ENCODE results near the gene SUSD4.

SUSD4 gene

GRCh38 chr1:223332997-223333396 is 31.0 kb downstream of the SUSD4 start:
- H3K4me3 ChIP-seq (ENCODE audit: low read depth, low read length) = no peak overlapping the region
- in situ Hi-C loops (cut with HindIII; ENCODE audit: low sequenced_read_pairs) = no loop called here
- TF ChIP-seq, protein P1, sequence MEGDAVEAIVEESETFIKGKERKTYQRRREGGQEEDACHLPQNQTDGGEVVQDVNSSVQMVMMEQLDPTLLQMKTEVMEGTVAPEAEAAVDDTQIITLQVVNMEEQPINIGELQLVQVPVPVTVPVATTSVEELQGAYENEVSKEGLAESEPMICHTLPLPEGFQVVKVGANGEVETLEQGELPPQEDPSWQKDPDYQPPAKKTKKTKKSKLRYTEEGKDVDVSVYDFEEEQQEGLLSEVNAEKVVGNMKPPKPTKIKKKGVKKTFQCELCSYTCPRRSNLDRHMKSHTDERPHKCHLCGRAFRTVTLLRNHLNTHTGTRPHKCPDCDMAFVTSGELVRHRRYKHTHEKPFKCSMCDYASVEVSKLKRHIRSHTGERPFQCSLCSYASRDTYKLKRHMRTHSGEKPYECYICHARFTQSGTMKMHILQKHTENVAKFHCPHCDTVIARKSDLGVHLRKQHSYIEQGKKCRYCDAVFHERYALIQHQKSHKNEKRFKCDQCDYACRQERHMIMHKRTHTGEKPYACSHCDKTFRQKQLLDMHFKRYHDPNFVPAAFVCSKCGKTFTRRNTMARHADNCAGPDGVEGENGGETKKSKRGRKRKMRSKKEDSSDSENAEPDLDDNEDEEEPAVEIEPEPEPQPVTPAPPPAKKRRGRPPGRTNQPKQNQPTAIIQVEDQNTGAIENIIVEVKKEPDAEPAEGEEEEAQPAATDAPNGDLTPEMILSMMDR (IDR thresholded peaks at IDR 0.05; ENCODE audit: low read depth, low read length, missing control alignments) = no peak
- DNase-seq (ENCODE audit: low read depth) = no peak

DNA sequence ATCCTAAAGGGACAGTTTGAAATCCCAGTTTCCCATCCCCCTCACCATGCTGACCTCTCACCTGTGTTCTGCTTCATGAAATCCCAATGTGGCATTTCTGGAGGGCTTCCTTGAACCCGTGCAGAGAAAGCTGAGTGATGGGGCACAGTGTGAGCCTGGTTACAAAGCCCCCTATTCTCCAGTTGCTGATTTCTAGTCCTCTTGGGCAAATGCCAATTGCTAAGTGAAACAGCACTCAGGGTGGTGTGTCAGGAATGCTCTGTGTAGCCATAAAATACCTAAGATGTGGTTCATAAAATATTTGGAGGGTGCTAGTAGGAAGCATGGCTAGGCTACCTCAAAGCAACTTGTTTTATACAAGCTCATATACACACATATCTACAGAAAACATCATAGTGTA is 32.0 kb downstream of the SUSD4 start:
- in situ Hi-C loops (cut with HindIII; ENCODE audit: low sequenced_read_pairs) = no loop called here
- TF ChIP-seq, protein P1 (IDR thresholded peaks at IDR 0.05; ENCODE audit: low read depth, low read length, missing control alignments) = no peak
- no peak overlapping the region for H3K4me3 ChIP-seq (ENCODE audit: low read depth, low read length)
- DNase-seq (ENCODE audit: low read depth) = peak; percentile 68

DNA sequence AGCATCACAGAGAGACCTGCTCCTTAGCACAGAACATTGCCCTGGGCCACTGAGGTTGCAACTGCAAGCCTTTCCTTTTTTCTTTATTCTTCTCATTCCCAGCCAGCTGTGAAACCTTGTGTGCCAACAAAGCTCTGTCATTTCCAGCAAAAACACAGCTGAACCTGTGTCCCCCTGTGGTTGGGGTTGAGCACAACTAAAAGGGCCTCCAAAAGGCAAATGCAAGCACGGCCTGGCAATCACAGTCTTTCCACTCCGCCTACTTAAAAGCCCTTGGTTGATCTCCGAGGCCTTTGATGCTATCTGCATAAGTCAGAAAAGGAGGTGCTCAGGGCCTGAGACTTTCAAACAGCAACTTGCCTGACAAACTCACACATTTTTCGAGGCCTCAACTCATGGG is 32.7 kb downstream of the SUSD4 start:
- TF ChIP-seq, protein P1 (IDR thresholded peaks at IDR 0.05; ENCODE audit: low read depth, low read length, missing control alignments) = no peak
- in situ Hi-C loops (cut with HindIII; ENCODE audit: low sequenced_read_pairs) = no loop called here
- no peak overlapping the region for H3K4me3 ChIP-seq (ENCODE audit: low read depth, low read length)
- peak; percentile 23 for DNase-seq (ENCODE audit: low read depth)

DNA sequence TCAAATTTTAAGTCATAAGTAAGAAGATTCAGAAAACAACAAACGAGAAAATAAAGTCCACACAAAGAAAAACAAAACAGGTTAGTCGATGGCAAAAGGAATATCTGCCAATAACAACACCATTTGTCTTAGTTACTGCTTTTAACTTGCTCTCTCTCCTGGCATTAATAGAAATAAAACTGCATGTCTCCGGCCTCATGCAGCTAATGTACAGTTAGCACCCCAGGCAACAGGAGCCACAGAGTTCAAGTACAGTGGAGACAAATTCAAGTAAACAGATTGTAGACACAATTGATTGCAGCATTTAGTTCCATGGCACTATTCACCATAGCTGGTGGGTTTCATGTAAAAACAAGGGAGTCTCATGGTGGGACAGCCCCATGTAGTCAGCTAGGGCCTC is 33.5 kb downstream of the SUSD4 start:
- H3K4me3 ChIP-seq (ENCODE audit: low read depth, low read length) = no peak overlapping the region
- in situ Hi-C loops (cut with HindIII; ENCODE audit: low sequenced_read_pairs) = no loop called here
- TF ChIP-seq, protein P1 (IDR thresholded peaks at IDR 0.05; ENCODE audit: low read depth, low read length, missing control alignments) = no peak
- DNase-seq (ENCODE audit: low read depth) = no peak

DNA sequence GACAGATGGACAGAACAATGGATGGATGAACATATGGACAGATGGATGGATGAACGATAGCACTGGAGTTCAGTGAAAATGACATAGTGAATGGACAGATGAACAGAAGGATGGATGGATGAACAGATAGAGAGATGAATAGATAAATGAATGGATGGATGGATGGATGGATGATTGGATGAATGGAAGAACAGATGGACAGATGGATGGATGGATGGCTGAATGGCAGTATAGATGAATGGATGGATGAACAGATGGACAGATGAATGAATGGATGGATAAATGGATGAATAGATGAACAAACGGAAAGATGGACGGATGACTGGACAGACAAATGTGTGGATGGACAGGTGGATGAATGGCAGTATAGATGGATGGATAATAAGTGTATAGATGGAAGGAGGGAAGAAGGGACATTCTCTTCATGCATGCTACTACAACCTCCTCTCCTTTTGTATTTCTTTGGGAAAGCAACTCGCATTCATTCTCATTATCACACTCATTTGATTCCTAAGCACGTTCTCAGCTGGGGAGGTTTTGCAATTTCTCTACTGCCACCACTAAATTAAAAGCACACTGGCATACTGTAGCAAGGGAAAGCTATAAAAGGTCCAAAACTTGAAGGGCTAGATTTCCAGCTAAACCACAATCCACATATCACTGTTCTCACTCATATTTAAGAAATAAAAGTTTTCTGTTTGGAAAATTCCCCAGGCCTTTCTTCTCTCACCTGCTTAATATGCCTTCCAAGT is 34.1 kb downstream of the SUSD4 start:
- no peak overlapping the region for H3K4me3 ChIP-seq (ENCODE audit: low read depth, low read length)
- in situ Hi-C loops (cut with HindIII; ENCODE audit: low sequenced_read_pairs) = no loop called here
- TF ChIP-seq, protein P1 (IDR thresholded peaks at IDR 0.05; ENCODE audit: low read depth, low read length, missing control alignments) = no peak
- DNase-seq (ENCODE audit: low read depth) = no peak

- TF ChIP-seq, protein P1 (IDR thresholded peaks at IDR 0.05; ENCODE audit: low read depth, low read length, missing control alignments) = no peak
- in situ Hi-C loops (cut with HindIII; ENCODE audit: low sequenced_read_pairs) = no loop called here
- no peak overlapping the region for H3K4me3 ChIP-seq (ENCODE audit: low read depth, low read length)
- no peak for DNase-seq (ENCODE audit: low read depth)
Observed at GRCh38 chr1:223329252-223329651, 34.7 kb downstream of the SUSD4 start.

Measured in astrocyte of the cerebellum (primary cell).